ENCODE measurements around the gene CNKSR3. TPM values are rescaled to one million over a fixed set of nuclear protein-coding genes. Genes with fewer than 3 reads are reported as not detected.
A peak's percentile ranks its signal among the peaks of the same experiment; 100 is the strongest.

The CNKSR3 gene
- polyA plus RNA-seq, 1 of the 3 experiments (the other 2 are of a cell fraction) = 1.6 TPM

DNA sequence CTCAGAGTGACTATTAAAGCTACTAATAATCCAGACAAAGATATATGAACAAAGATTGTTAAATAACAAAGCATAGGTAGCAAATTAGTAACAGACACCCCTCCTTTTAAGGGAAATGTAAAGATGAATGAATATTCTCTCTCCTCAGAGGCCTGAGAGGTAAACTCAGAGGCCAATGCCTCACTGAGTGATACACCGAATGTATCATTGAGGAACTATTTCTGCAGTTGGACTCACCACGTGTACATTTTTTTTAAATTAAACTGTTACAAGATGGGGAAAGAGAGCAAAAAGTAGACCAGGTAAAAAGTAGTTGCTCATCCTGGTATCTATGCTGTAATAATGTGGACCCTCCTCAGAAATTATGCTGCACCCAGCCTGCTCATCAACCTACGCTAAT lies 81.6 kb downstream of the CNKSR3 start:
- Histone ChIP-seq H3K27ac (ENCODE audit: low read depth in 2 of 2, low read length in 1 of 2) (peak overlapping the region in 1 of 2 experiments; percentile 94; a peak in 3 of 4 replicates), H2AFZ (ENCODE audit: low read depth) (no peak overlapping the region), H3K4me2 (no peak overlapping the region), H3K79me2 (ENCODE audit: insufficient read depth) (no peaks in the 10 kb centered on the region), H3K4me1 (ENCODE audit: control insufficient read depth in 1 of 2, insufficient read depth in 2 of 2, low read depth in 1 of 2, low read length in 1 of 2) (peaks cover 20 to 38% of the 10 kb centered on the region in 2 experiments; a peak in 3 of 4 replicates), H3K4me3 (ENCODE audit: low read depth in 2 of 2, low read length in 1 of 2) (no peak overlapping the region), H4K20me1 (ENCODE audit: insufficient read depth) (no peaks in the 10 kb centered on the region), H3K36me3 (replicated peaks in 1 of 2; ENCODE audit: control insufficient read depth in 1 of 2, insufficient read depth in 2 of 2, low read length in 1 of 2) (peaks cover 17 to 19% of the 10 kb centered on the region in 2 experiments), H3K9me3 (no peaks in the 10 kb centered on the region), H3K9ac (no peak overlapping the region), H3K9me2 (no peaks in the 10 kb centered on the region), H3F3A (replicated peaks; ENCODE audit: insufficient read depth) (peaks cover 5% of the 10 kb centered on the region), H3K27me3 (ENCODE audit: insufficient read depth) (no peaks in the 10 kb centered on the region)
- TF ChIP-seq, protein P1, sequence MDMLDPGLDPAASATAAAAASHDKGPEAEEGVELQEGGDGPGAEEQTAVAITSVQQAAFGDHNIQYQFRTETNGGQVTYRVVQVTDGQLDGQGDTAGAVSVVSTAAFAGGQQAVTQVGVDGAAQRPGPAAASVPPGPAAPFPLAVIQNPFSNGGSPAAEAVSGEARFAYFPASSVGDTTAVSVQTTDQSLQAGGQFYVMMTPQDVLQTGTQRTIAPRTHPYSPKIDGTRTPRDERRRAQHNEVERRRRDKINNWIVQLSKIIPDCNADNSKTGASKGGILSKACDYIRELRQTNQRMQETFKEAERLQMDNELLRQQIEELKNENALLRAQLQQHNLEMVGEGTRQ (IDR thresholded peaks at IDR 0.05; ENCODE audit: borderline replicate concordance, low read depth, low read length) = no peak
- TF ChIP-seq, protein P2, sequence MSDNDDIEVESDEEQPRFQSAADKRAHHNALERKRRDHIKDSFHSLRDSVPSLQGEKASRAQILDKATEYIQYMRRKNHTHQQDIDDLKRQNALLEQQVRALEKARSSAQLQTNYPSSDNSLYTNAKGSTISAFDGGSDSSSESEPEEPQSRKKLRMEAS (IDR thresholded peaks at IDR 0.05; ENCODE audit: low read depth) = 0 out of 2 replicates have a peak, but pooled peaks have one; percentile 24
- ChIA-PET POLR2A (no interaction called here), CTCF (interaction anchor here (1.1 to 5.1 kb wide), 4 partner anchors 8 to 247 kb away, joined by 3 to 27 read pairs (median 4); no protein-coding TSS in a partner anchor)
- 62% methylated on average over 3 of the region's 3 CpGs for WGBS (ENCODE audit: low lambda C conversion rate)
- no peak for DNase-seq

DNA sequence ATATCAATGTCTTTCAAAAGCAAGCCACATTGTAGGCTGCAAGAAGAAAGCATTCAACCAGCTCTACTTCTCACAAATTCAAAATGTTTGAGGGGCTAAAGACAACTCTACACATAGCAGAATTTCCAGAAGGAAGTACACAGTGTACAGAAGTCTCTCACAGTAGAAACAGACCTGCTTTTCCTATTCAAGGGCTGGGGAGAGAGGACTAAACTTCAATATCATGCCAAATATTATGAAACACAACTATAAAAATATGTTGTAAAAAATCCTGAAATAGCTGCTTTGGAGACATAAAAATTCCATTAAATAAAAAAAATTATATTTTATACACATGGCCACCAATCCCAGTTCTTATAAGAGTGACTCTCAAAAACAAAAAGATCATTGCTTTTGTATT lies 83.0 kb downstream of the CNKSR3 start:
- TF ChIP-seq REST (IDR thresholded peaks at IDR 0.05; ENCODE audit: low read depth, low read length) = no peak
- no peak for TF ChIP-seq SIN3A (IDR thresholded peaks at IDR 0.05; ENCODE audit: borderline replicate concordance, low read depth, low read length)
- TF ChIP-seq, protein P1 (IDR thresholded peaks at IDR 0.05; ENCODE audit: borderline replicate concordance, low read depth, low read length) = no peak
- TF ChIP-seq, protein P3, sequence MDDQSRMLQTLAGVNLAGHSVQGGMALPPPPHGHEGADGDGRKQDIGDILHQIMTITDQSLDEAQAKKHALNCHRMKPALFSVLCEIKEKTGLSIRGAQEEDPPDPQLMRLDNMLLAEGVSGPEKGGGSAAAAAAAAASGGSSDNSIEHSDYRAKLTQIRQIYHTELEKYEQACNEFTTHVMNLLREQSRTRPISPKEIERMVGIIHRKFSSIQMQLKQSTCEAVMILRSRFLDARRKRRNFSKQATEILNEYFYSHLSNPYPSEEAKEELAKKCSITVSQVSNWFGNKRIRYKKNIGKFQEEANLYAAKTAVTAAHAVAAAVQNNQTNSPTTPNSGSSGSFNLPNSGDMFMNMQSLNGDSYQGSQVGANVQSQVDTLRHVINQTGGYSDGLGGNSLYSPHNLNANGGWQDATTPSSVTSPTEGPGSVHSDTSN (IDR thresholded peaks at IDR 0.05) = no peak
- no peak for TF ChIP-seq TCF12 (IDR thresholded peaks at IDR 0.05)
- POLR2A ChIA-PET = interaction anchor here (1.5 to 1.6 kb wide), 3 partner anchors 21 to 83 kb away, joined by 3 to 5 read pairs (median 5); partner anchors contain the start of gene CNKSR3
- no peak overlapping the region for H3K9ac ChIP-seq
- H4K20me1 ChIP-seq (ENCODE audit: insufficient read depth) = no peaks in the 10 kb centered on the region
- no peaks in the 10 kb centered on the region for H3K27me3 ChIP-seq (ENCODE audit: insufficient read depth)
- H3K9me3 ChIP-seq = no peaks in the 10 kb centered on the region
- H3K27ac ChIP-seq (ENCODE audit: low read depth in 2 of 2, low read length in 1 of 2) = peak overlapping the region in 1 of 2 experiments; percentile 94; a peak in 2 of 4 replicates
- no peak overlapping the region for H3K4me2 ChIP-seq
- no peaks in the 10 kb centered on the region for H3K9me2 ChIP-seq
- no peak overlapping the region for H3K4me3 ChIP-seq (ENCODE audit: low read depth in 2 of 2, low read length in 1 of 2)
- H3K36me3 ChIP-seq (replicated peaks in 1 of 2; ENCODE audit: control insufficient read depth in 1 of 2, insufficient read depth in 2 of 2, low read length in 1 of 2) = peaks cover 14 to 20% of the 10 kb centered on the region in 2 experiments
- H3K4me1 ChIP-seq (ENCODE audit: control insufficient read depth in 1 of 2, insufficient read depth in 2 of 2, low read depth in 1 of 2, low read length in 1 of 2) = peaks cover 5 to 36% of the 10 kb centered on the region in 2 experiments; a peak in 3 of 4 replicates
- CTCF ChIA-PET = interaction anchor here (0.9 to 5.1 kb wide), 6 partner anchors 8 to 248 kb away, joined by 3 to 27 read pairs (median 6); no protein-coding TSS in a partner anchor
- DNase-seq = no peak
- H3F3A ChIP-seq (replicated peaks; ENCODE audit: insufficient read depth) = no peaks in the 10 kb centered on the region
- no peak overlapping the region for H2AFZ ChIP-seq (ENCODE audit: low read depth)
- H3K79me2 ChIP-seq (ENCODE audit: insufficient read depth) = no peaks in the 10 kb centered on the region
